NT2/D1 (cell line): ENCODE measurements around the gene SETD1B.
A peak's percentile ranks its signal among the peaks of the same experiment; 100 is the strongest.

Experiments used
- DNase-seq: peaks from one replicate; pipeline ENCODE4 v3.0.0-alpha.2; 2011; ENCODE audit warnings: low read depth, low spot score
- H3K27me3 ChIP-seq: 2 replicates; pipeline ENCODE4 v1.6.0; 2011; ENCODE audit warnings: mild to moderate bottlenecking; ENCODE audit not compliant: insufficient read length, insufficient read depth
- H3K36me3 ChIP-seq: 2 replicates; pipeline ENCODE4 v1.6.1; 2011; ENCODE audit warnings: mild to moderate bottlenecking, low read length, mixed read lengths; ENCODE audit not compliant: insufficient read depth, insufficient read length
- H3K4me1 ChIP-seq: 2 replicates; pipeline ENCODE4 v1.5.1; 2011; ENCODE audit not compliant: insufficient read depth, insufficient read length
- H3K4me3 ChIP-seq: 2 replicates; pipeline ENCODE4 v1.5.1; 2011; ENCODE audit warnings: low read depth; ENCODE audit not compliant: insufficient read length
- H3K9ac ChIP-seq: 2 replicates; pipeline ENCODE4 v1.6.0; 2011; ENCODE audit warnings: low read depth; ENCODE audit not compliant: insufficient read length
- H3K9me3 ChIP-seq: 2 replicates; pipeline ENCODE4 v1.5.1; 2011; ENCODE audit warnings: mild to moderate bottlenecking, low read length; ENCODE audit not compliant: insufficient read depth
- SUZ12 ChIP-seq: IDR thresholded peaks from 2 replicates; pipeline ENCODE4 v1.6.1; 2011; ENCODE audit not compliant: insufficient read length, insufficient read depth; ENCODE audit errors: extremely low read depth
- YY1 ChIP-seq: IDR thresholded peaks from 2 replicates; pipeline ENCODE4 v1.6.1; 2011; ENCODE audit not compliant: insufficient read length, insufficient read depth
- ZNF274 ChIP-seq: IDR thresholded peaks from 2 replicates; pipeline ENCODE4 v1.6.1; 2011; ENCODE audit warnings: mild to moderate bottlenecking, low read depth, low read length

Gene SETD1B

GRCh38 chr12:121799156-121799841 is 4.5 kb upstream of the SETD1B start:
- no peaks in the 10 kb centered on the region for H3K9me3 ChIP-seq
- no peak for DNase-seq
- H3K9ac ChIP-seq: peak overlapping the region; percentile 98
- H3K27me3 ChIP-seq: no peaks in the 10 kb centered on the region
- H3K4me3 ChIP-seq: peak overlapping the region; percentile 64
- no peak for TF ChIP-seq ZNF274
- no peak for TF ChIP-seq SUZ12
- TF ChIP-seq YY1: no peak
- H3K36me3 ChIP-seq: peaks cover 47% of the 10 kb centered on the region
- H3K4me1 ChIP-seq: peaks cover 23% of the 10 kb centered on the region

GRCh38 chr12:121799842-121800693 is 3.7 kb upstream of the SETD1B start:
- H3K4me1 ChIP-seq: peaks cover 19% of the 10 kb centered on the region
- no peak for DNase-seq
- H3K4me3 ChIP-seq: peak overlapping the region; percentile 71
- peaks cover 46% of the 10 kb centered on the region for H3K36me3 ChIP-seq
- H3K9me3 ChIP-seq: no peaks in the 10 kb centered on the region
- TF ChIP-seq YY1: no peak
- no peak for TF ChIP-seq SUZ12
- TF ChIP-seq ZNF274: no peak
- H3K27me3 ChIP-seq: no peaks in the 10 kb centered on the region
- peak overlapping the region; percentile 98 for H3K9ac ChIP-seq

GRCh38 chr12:121800694-121801594 is 2.9 kb upstream of the SETD1B start:
- Histone ChIP-seq H3K27me3 (no peaks in the 10 kb centered on the region), H3K4me3 (peak overlapping the region; percentile 71), H3K9me3 (no peaks in the 10 kb centered on the region), H3K9ac (peak overlapping the region; percentile 98), H3K36me3 (peaks cover 40% of the 10 kb centered on the region), H3K4me1 (peaks cover 21% of the 10 kb centered on the region)
- TF ChIP-seq YY1: peak; percentile 57
- TF ChIP-seq ZNF274: no peak
- TF ChIP-seq SUZ12: no peak
- DNase-seq: no peak

- Histone ChIP-seq H3K4me3 (peak overlapping the region; percentile 71), H3K4me1 (peaks cover 22% of the 10 kb centered on the region), H3K36me3 (peaks cover 42% of the 10 kb centered on the region), H3K27me3 (no peaks in the 10 kb centered on the region), H3K9ac (peak overlapping the region; percentile 98), H3K9me3 (no peaks in the 10 kb centered on the region)
- TF ChIP-seq SUZ12: no peak
- TF ChIP-seq YY1: no peak
- TF ChIP-seq ZNF274: no peak
- no peak for DNase-seq
Measured at GRCh38 chr12:121801595-121802484, 2.0 kb upstream of the SETD1B start.

- H3K4me1 ChIP-seq: peaks cover 21% of the 10 kb centered on the region
- H3K9me3 ChIP-seq: no peaks in the 10 kb centered on the region
- peaks cover 42% of the 10 kb centered on the region for H3K36me3 ChIP-seq
- peak overlapping the region; percentile 98 for H3K9ac ChIP-seq
- DNase-seq: no peak
- H3K4me3 ChIP-seq: peak overlapping the region; percentile 71
- no peak for TF ChIP-seq SUZ12
- TF ChIP-seq YY1: no peak
- TF ChIP-seq ZNF274: no peak
- H3K27me3 ChIP-seq: no peaks in the 10 kb centered on the region
Measured at GRCh38 chr12:121802485-121802842, 1.3 kb upstream of the SETD1B start.

- H3K9ac ChIP-seq: peak overlapping the region; percentile 98
- peaks cover 15% of the 10 kb centered on the region for H3K4me1 ChIP-seq
- no peaks in the 10 kb centered on the region for H3K9me3 ChIP-seq
- DNase-seq: peak; percentile 81
- peak overlapping the region; percentile 71 for H3K4me3 ChIP-seq
- no peaks in the 10 kb centered on the region for H3K27me3 ChIP-seq
- no peak for TF ChIP-seq ZNF274
- TF ChIP-seq YY1: peak; percentile 62
- peaks cover 42% of the 10 kb centered on the region for H3K36me3 ChIP-seq
Measured at GRCh38 chr12:121802843-121803698, 738 bp upstream of the SETD1B start.
